HG03520 (cell line): ENCODE results near the gene VN1R5.

Source experiments
- ATAC-seq: cut with Tn5 transposase; IDR thresholded peaks from one replicate; pipeline ENCODE4 v1.9.1; 2021; ENCODE audit warnings: mild to moderate bottlenecking, moderate library complexity; ENCODE audit not compliant: unreplicated experiment

Gene VN1R5

DNA sequence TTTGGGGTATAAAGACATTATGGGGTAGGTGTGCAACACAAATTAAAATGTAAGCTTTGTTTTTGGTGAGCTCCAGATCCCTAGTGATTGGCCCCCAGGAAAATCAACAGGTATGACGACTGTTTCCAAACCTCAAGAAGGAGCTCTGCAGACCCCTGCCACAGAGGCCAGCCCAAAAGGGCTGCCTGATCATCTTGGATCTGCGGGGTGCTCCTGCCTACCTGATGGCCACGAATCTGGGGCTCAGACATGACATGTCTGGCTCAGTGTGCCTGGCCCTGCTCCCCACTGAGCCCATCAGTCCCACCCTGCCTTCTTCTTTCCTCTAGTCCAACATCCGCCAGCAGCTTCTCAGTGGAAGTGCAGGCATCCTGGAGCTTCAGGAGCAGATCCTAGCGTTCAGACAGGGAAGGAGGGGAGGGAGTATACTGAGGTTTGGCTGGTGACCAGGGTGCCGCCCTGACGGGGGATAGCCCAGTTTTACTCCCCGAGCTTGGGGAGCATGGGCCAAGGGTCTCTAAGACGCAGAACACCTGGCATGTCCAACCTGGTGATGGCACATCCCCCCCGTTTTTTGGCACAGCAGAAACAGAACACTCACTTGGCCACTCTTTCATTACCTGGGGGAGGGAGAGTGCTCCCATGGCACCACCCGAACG is 44.0 kb downstream of the VN1R5 start:
- ATAC-seq, result no peak

DNA sequence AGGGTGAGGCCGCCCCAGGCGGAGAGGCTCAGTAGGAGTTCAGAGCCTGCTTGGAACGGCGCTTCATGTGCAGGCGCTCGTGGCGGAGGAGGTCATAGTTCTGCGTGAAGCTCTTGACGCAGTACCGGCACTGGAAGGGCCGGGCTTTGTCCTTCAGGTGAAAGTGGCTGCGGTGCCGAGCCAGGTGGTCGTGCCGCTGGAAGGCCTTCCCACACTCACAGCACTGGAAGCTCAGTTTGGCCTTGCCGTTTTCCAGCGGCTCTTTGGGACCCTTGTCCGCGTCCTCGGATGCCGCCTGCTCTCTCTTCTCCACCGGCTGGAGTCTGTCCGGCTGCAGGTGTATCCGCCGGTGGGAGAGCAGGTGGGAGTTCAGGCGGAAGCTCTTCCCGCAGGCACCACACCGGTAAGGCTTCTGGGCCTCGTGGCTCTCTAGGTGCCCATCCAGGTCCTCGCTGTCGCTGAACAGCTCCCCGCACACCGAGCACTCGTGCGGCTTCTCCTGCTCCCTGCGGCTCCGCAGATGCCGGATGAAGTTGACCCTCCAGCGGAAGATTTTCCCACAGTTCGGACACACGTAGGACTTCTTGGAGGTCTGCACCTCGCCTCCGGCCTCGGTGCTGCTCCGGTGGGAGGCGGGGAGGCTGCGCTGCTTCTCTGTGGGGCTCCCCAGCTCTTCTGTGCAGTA is 44.8 kb downstream of the VN1R5 start:
- ATAC-seq, result no peak

DNA sequence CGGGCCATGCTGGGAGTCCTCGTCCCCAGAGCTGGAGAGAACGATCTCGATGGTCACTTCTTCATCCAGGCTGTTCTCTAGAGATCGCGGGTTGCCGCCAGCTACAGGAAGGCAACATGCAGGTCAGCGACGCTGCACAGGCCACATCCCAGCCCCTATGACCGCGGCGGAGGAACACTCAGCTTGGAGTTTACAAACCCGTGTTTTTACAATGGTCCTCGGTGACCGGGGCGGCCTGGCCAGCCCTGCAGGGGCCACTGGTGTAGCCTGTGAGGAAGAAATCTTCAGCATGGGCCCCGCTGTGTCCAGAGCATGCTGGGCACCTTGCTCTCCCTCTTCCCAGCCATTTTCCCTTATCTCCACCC is 45.3 kb downstream of the VN1R5 start:
- no peak for ATAC-seq

DNA sequence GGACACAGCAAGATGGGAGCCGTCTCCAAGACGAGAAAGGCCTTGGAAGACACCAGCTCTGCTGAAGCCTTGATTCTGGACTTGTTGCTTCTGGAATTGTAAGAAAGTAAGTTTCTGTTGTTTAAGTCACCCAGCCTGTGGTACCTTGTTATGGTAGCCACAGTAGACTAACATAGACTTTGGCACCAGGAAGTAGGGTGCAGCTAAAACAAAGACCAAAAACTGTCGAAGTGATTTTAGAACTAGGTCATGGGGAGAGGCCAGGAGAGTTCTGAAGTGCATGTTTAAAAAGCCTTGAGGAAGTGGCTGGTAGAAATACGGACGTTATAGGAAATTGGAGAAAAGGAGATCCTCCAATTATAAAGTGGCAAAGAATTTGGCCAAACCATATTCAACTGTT is 47.3 kb downstream of the VN1R5 start:
- no peak for ATAC-seq

DNA sequence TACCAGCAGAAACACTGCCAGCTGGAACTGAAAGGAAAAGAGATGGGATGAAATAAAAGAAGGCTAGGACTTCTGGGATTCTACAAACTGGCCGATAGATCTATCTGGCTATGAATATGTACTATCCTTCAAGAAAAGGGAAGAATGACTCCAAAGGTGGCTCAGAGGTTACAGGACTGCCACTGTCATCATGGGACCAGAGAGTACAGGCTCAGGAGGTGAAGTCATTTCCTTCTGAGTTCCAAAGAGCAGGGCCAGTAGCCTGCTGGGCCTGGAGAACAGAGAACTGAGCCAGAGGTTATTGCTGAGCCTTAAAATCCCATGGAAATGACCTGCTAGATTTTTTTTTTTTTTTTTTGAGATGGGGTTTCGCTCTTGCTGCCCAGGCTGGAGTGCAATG is 48.2 kb downstream of the VN1R5 start:
- no peak for ATAC-seq
